ENCODE results near the gene MAP1B.
"Not testable (repeated sequence)": the region's sequence is repeated elsewhere in the genome, so short reads cannot be mapped to it uniquely, and the experiment has no call there.

MAP1B gene

DNA sequence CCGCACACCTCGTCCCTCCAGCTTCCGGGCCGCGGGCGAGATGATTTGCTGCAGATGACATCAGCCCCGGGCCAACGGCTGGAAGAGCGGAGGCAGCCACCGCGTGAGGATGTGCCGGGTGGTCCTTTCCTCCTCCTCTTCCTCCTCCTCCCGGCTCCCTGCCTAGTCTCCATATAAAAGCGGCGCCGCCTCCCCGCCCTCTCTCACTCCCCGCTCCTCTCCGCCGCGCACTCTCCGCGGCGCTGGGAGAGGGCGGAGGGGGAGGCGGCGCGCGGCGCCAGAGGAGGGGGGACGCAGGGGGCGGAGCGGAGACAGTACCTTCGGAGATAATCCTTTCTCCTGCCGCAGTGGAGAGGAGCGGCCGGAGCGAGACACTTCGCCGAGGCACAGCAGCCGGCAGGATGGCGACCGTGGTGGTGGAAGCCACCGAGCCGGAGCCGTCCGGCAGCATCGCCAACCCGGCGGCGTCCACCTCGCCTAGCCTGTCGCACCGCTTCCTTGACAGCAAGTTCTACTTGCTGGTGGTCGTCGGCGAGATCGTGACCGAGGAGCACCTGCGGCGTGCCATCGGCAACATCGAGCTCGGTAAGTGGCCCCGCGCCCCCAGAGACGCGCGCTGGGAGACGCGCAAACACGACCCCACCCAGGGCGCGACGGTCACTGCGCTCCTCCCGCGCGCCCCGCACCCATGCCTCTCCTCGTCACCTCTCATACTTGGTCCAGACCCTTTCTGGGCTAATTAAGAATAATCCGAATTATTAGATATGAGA lies at the start of gene MAP1B:
TSS of gene MAP1B (plus strand) at position 345 of the 770 bp plus-strand sequence. CDS start at position 402, 57 bp downstream.
- peak; percentile 41 for DNase-seq

DNA sequence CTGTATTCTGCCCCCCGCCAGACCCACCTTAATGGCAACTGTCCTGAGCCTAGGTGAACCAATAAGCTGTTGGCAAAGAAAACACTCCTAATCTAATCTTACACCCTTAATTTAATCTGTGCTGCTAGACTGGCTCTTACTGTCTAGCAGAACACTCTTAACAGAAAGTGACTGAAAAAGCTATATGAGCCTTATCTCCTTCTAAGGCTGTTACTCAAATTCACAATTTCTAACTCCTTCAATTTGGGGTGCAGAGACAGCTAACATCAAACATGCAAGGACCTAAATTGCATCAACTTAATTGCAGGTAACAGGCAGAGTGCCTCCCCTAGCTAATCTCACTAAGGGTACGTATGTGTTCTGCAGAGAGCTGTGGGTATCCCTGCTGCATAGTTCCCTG lies 49.5 kb upstream of the MAP1B start:
- no peak for DNase-seq

DNA sequence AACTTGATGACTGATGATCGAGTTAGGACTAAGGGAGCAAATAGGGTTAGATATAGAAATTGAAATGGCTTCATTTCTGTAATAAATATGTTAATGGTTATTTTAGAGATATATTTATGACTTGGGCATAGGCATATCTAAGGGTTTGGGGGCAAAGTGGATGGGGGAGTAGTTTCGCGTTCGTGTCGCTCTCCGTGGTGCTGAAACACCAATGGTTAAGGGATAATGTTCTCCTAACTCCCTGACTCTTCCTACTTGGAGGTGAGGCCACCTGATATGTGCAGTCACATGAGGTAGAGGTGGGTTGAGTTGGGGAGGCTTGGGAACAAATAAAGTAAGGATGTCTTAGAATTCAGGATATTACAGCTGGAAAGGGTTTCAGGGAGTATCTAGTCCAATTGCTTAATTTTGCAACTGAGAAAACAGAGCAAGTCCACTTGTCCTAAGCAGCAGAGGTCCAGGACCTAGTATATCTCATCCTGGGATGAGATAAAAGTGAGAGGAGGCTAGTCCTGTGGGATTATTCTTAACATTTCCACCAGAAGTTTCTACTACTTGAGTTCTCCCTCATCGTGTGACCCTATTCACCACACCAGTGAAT lies 44.0 kb upstream of the MAP1B start:
- no peak for DNase-seq

DNA sequence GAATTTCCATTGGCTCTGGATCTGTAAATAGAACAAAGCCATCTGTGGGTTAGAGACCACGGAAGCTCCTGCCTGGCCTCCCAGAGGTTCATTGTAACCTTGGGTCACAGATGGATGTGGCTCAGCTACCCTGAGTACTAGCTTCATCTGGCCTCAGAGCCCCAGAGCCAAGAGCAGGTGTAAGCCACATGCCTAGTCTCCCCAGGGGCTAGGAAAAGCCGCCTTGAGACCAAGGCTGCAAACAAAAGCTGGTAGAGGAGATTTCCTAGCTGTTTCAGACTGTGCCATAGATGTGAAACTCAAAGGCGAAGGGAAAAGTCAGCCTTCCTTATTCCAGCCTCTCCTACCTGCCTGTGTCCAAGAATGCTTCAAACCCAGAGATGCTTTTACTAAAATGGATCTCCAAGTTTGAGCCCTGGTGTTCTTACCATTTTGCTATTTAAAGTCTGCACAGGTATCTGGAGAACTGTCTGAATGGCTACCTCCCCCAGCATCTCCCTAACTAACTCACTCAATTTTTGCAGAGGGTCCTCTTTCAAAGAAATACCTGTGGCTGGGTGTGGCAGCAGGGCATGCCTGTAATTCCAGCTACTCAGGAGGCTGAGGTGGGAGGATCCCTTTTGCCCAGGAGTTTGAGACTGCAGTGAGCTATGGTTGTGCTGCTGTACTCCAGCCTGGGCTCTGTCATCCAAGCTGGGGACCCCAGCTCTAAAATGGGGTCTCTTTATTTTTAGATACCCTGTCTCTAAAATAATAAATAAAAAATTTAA lies 42.3 kb upstream of the MAP1B start:
- DNase-seq, result no peak

DNA sequence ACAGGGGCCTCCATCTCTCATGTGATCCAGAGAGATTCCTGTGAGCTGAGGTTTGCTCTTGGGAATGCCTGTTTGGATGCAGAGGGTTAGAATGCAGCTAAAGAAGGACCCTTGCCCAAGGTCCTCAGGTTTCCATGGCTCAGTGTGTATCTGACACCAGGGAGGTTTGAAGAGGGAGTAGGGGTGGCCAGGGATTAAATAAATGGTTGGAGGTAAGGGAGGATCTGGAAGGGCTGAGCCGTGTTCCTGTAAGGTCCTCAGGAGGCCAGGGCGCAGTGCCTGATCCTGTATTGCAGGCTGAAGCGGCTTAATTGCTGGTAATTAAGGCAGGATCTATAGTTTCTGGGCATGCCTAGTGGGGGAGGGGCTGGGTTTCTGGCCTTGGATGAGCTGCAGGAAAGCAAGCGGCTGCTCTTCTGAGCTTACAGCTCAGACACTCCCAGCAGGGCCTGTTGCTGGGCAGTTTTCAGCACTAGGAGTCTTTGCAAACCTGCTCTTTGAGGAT lies 41.5 kb upstream of the MAP1B start:
- DNase-seq, result no peak

DNA sequence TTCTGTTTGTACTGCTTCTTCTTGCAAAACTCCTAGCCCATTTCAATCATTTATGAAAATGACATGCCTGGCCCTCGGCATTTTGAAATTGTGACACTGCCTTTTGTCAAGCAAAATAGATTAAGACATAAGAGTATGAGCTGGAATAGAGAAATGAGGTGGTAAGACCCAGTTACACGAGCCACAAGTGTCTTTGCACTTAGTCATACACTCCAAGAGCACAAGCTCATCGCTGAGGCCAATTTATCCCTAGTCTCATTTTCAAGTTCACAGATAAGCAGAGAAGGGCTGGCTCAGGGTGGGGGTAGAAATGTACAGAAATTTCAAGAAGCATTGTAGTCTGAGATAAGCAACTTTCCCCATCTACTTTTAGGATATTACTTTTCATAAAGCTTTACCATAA lies 40.6 kb upstream of the MAP1B start:
- DNase-seq, result no peak

DNA sequence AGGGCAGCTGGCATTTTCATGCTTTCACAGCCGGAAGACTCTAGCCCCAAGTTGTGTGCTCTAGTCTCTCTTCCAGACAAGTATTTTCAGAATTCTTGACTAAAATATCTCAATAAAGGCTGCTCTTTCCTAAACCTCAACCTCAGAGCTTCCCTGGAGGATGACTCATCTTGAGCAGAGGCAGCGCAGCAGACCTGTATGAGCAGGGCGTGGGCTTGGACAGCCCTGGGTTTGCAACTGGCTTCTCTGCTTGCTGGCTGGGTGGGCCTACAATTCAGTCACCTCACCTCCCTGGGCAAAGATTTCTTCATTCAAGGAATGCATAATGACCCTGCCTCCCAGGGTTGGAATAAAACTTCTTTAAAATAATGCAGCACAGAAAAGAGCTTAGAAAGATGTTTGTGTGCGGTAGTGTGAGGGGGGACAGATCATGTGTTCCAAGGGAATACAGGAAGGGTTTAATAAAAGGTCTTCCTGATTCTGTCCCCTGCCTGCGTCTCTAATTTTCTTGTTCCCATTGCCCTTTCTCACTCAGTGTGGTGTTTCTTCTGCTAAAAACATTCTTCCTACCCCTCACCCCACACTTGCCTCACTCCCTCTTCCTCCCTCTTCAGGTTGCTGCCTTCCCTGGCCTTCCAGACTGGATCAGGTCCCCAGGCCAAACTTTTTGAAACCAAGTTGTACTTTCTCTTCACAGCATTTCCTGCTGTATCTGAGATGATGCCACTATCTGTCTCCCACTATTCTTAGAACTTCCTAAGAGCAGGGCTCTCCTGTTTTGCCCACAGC lies 39.4 kb upstream of the MAP1B start:
- DNase-seq, result no peak

DNA sequence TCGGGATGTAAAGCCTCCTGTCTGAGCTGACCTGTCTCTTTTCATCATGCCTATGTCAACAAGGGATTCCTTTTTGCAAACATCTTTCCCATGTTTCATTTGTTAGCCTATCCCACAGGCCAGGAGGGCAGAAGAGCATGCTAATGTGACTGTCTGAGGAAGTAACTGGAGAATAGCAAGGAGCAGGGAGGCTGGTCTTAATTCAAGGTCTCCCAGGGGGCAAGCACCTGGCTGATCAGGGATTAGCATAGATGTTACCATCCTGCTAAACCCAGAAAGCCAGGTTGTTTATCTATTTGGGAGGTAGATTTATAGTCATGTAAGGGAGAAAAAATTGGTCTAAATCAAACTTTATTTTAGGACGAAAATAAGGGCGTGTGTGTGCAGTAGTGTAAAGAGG lies 36.7 kb upstream of the MAP1B start:
- DNase-seq, result no peak

DNA sequence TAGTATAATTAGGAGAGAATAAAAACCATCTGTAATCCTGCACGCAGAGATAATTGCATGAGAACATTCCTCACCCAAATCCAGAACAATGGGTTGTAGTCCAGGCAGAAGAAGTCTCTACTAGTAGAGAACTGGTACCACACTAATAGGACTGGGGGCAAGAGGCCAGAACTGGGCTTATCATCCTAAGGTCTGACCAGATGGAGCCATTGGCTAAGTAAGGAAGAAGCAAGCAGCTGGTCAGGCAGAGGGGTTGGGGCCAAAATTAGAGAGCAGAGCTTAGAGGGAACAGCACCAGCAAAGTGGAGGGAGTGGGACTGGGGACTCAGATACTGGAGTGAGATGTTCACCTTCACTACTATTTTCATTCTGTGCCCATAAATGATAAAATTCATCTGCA lies 35.4 kb upstream of the MAP1B start:
- no peak for DNase-seq

DNA sequence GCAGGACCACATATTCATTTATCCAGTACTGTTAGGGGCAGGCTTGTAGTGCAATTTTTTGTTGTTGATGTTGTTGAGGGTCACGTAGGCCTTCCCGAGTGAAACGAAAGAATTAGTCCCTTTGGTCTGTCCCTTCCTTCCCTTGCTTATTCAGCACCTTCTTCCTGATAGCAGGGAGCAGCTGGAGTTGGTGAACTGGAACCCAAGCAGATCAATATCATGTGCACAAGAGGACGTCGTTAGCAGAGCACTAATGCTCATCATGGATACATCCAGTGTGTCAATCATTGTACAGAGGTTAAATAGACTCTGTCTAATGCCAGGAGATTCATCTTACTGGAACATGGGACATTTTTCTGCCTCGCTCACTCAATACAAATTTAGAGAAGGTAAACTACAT lies 33.0 kb upstream of the MAP1B start:
- no peak for DNase-seq

DNA sequence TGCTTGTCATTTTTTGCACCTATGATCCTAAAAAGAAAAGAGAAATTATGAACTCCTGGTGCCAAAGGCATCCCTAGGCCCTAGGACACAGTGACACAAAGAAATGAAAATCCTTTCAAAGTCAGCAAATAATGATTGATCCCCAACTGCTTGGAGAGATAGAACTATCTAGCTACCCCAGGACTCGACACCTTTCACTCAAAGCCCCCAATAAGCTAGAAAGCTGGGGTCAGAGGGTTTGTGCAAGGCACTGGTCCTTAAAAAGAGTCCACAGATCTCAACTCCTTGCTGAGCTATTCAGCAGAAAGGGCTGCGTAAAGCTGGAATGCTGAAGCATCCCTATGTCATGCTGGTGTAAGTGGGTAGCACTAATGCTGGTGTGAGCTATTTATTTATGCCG lies 31.8 kb upstream of the MAP1B start:
- no peak for DNase-seq

DNA sequence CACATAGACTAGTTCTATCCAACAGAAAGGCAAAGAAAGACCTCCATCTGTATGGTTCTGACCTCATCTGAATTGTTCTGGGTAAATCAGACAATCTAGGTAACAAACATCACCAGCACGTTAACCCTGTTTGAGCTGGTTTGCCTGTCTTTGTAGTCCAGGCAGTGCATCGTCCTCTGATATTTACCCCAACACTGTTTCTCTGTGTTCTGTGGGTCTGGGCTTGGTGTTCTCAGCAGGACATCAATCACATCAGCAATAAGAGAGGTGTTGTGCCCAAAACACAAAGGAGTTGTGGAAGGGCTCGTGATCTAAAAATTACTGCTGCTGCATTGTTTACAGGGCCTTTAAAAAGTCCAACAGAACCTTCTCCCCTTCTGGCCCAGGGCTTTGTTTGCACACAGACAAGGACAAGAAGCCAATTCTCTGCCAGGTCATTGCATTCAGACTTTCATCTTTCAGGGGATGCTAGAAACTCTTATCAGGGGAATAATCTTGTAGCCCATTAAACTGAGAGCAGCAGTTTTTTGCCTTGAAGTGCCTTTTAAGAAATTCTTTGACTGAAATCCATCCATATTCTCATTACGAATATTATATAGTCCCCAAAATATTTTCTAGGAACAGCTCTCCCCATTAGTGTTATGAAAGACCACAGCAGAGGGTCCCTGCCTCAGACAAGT lies 30.5 kb upstream of the MAP1B start:
- no peak for DNase-seq

DNA sequence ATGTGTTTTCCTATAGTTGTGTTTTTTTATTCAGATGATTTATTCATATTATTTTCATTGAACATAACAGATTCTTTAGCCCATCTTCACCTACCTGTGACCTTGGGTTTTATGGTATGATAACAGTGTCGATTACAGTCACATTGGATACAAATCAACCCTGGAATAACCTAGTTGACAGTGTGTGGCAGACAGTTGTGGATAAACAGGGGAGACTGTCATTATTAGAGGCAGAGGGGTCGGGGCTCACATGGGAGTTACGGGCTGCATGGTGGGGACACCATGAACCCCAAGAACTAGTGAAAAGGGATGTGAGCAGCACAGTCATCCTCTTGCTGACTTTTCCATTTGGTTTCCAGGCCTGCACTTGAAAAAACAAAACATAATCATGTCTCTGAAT lies 29.9 kb upstream of the MAP1B start:
- DNase-seq, result no peak

DNA sequence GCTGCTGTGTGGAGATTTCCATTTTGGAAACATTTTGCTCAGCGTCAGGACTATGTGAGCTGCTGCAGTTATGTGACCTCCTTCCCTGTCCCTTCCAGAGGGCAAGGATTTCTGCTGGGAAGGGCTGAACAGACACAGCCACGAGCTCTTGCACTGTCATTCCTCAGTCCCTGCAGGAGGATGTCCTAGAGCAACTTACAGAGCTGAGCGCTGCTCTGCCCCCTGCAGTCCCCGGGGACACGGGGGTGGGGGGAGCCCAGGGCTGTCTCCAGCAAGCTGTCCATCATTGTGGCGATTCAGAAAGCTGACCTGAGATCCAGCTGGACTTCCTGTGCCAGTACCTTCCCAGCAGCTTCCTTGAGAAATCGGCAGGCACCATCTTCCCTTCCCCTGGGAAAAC lies 28.0 kb upstream of the MAP1B start:
- no peak for DNase-seq

DNA sequence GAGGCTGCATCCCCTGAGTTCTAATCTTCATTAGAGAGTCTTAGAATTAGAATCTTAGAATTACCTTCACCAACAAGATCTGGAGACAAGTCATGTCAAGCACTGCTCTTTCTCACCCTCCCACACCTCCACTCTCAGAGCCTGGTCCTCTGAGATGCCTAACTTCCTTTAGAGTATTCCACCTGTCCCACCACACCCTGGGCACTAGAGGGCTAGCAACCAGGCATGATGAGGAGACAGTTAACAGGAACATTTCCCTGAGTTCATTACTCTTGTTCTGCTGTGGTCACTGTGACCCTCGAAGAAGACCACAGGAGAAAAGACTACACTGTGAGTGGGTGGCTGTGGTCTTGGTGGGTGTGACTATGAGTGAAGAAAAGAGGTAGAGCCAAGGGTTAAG lies 25.2 kb upstream of the MAP1B start:
- no peak for DNase-seq

DNA sequence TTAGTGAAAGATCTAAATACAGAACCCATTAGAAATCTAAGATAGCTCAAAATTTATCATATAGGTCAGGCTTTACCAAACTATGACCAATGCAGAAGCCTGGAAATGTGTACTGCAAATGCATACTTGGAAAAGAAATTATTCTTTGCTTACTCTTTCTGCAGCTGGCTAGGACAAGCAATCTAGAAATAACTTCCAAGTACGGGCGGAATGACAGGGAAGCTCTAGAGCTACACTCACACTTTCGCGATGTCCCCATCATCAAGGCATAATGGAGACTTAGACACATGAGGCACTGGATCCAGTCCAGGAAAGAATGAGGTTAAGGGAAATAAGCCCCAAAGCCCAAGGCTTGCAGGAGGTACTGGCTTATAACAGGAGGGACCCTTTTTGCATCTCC lies 22.4 kb upstream of the MAP1B start:
- DNase-seq, result no peak

DNA sequence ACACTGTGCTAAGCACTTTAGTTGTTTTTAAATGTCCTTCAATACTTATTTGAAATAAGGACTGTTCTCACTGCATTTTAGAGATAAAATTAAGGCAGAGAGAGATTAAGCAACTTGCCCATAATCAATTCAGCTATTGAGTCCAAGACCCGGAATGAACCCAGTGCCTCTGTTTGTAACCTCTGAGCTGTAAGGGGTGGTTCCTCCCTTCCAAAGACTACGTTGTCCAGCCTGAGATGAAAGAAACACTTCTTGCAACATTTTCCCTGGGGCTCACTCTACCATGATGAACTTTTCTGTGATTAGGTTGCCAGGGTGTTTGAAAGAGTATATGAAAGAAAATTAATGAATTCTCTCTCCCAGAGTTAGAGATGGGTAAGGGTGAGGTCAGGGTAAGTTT lies 22.0 kb upstream of the MAP1B start:
- no peak for DNase-seq

DNA sequence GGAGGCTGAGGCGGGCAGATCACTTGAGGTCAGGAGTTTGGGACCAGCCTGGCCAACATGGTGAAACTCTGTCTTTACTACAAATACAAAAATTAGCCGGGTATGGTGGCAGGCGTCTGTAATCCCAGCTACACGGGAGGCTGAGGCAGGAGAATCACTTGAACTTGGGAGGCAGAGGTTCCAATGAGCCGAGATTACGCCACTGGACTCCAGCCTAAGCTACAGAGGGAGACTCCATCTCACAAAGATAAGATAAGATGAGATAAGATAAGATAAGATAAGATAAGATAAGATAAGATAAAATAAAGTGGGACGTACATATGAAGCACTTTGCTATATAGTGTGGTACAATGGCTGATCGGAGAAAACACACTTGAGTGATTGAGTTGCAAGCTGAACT lies 17.6 kb upstream of the MAP1B start:
- DNase-seq, result not testable (repeated sequence)

DNA sequence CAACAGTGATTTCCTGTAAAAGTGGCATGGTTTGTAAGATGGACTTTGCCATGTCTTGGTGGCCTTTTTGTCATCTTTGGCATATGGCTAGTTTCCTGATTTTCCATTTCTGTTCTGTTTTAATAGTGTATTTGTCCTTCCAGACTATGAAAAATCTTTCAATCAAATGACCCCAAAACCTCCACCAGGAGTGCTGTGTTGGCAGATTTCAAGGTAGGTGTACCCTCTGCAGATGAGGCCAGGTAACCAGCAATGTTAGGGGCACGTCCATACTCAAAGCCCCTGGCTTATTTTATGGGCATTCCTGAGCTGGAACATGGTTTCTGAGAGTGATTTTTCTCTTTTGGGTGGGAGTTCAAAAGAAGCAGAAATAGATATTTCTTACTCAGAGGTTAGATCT lies 15.2 kb upstream of the MAP1B start:
- DNase-seq, result no peak

DNA sequence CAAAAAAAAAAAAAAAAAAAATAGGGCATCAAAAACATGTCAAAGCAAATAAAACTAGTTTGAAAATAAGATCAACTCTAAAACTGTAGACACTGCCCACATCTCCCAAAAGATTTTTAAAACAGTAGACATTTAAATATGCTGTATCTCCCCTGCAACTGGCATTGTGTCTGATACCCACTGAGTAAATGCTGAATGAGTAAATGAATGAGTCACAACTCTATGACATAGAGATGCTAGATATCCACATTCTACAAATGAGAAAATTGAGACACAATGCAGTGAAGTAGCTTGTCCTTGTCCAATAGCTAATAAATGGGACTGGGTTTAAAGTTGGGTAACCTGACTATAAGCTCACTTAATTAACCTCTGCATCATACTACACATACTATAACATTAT lies 14.1 kb upstream of the MAP1B start:
- no peak for DNase-seq

DNA sequence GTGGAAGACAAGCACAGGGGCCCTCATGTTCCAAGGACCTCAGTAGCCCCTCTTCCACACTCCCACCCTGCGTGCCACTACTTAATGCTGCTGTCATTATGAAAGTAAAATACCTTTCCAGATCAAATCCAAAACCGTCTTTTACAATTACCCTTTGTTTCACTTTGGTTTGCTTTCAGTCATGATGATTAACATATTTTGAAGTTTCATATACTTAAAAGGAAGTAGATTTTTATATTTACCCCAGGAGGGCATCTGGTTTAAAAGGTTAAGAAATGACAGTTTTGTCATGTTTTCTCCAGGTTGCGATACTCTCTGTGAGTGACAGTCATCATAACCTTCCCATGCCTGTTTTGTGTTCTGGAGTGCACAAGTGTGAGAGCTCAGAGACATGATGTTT lies 13.5 kb upstream of the MAP1B start:
- DNase-seq, result no peak

DNA sequence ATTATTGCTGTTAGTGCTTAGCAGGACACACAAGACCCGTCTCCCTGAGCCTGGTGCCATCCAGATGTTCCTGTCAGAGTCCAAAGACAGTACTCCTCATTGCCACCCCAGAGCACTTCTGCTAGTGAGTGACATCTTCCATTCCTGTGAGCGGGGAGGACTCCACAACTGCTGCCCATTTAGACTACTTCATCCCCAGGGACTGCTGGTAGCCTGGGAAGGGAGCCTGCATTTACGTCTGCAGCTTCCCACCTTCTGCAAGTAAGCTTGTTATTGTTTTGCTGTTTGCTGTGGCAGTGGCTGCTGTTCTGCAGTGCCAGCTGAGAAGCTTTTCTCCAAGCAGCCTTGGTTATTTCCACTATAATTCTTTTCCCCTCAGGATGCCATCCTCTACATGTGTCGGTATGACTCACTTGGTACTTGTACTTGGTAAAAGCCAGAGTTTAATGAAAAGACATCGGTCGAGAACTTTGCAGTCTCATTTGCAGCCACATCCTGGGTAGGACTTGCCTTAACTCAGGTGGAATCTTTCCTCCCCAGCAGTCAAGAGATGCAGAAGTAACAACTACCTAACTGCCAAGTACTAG lies 10.6 kb upstream of the MAP1B start:
- DNase-seq, result no peak

All from DMS79 (cell line).